ENCODE results near the gene CHRM4.

CHRM4 gene

GRCh38 chr11:46402957-46403902 is 11.7 kb upstream of the CHRM4 start:
- no peak overlapping the region for H3K4me3 ChIP-seq (ENCODE audit: low read depth, low read length)
- TF ChIP-seq CTCF (IDR thresholded peaks at IDR 0.05; ENCODE audit: borderline replicate concordance, insufficient read depth, low read depth, low read length): no peak

- TF ChIP-seq CTCF (IDR thresholded peaks at IDR 0.05; ENCODE audit: borderline replicate concordance, insufficient read depth, low read depth, low read length): no peak
- H3K4me3 ChIP-seq (ENCODE audit: low read depth, low read length): no peak overlapping the region
Observed at GRCh38 chr11:46397526-46397925, 6.0 kb upstream of the CHRM4 start.

- TF ChIP-seq CTCF (IDR thresholded peaks at IDR 0.05; ENCODE audit: borderline replicate concordance, insufficient read depth, low read depth, low read length): no peak
- no peak overlapping the region for H3K4me3 ChIP-seq (ENCODE audit: low read depth, low read length)
Observed at GRCh38 chr11:46393759-46394158, 2.2 kb upstream of the CHRM4 start.

GRCh38 chr11:46393231-46393616 is 1.6 kb upstream of the CHRM4 start:
- no peak overlapping the region for H3K4me3 ChIP-seq (ENCODE audit: low read depth, low read length)
- no peak for TF ChIP-seq CTCF (IDR thresholded peaks at IDR 0.05; ENCODE audit: borderline replicate concordance, insufficient read depth, low read depth, low read length)

GRCh38 chr11:46392421-46393230 is 1.1 kb upstream of the CHRM4 start:
- TF ChIP-seq CTCF (IDR thresholded peaks at IDR 0.05; ENCODE audit: borderline replicate concordance, insufficient read depth, low read depth, low read length): no peak
- H3K4me3 ChIP-seq (ENCODE audit: low read depth, low read length): no peak overlapping the region

GRCh38 chr11:46391186-46391577 is 394 bp downstream of the CHRM4 start:
- H3K4me3 ChIP-seq (ENCODE audit: low read depth, low read length): no peak overlapping the region
- TF ChIP-seq CTCF (IDR thresholded peaks at IDR 0.05; ENCODE audit: borderline replicate concordance, insufficient read depth, low read depth, low read length): no peak

All from GM12875 (cell line).